DMS53 treated with DMSO at 0.1 percent for 48 hours (cell line): Measurements from ENCODE around the gene PRKAG2.

ENCODE experiments used
- DNase-seq: peaks from one replicate; lab custom pipeline; 2025; ENCODE audit not compliant: unreplicated experiment; lab: John Stamatoyannopoulos, UW

Gene PRKAG2

GRCh38 chr7:151572136-151572535, 304.8 kb downstream of the PRKAG2 start:
- DNase-seq, result no peak

DNA sequence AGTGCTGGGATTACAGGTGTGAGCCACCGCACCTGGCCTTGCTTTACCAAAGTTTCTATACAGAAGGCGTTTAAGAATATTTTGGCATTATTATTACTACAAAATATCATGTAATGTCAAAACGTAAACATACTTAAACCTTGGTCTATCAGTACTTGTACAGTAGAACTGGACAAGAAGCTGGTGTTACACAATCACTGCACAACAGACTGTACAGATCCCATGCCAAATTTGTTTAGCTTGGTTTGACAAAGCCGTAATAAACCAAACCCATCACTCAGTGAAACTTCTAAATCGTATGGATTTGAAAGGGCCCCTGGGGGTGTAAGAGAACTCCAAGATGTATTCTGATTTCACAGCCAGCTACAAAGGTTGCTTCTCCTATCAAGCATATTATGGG, 305.4 kb downstream of the PRKAG2 start:
- DNase-seq, result no peak

DNA sequence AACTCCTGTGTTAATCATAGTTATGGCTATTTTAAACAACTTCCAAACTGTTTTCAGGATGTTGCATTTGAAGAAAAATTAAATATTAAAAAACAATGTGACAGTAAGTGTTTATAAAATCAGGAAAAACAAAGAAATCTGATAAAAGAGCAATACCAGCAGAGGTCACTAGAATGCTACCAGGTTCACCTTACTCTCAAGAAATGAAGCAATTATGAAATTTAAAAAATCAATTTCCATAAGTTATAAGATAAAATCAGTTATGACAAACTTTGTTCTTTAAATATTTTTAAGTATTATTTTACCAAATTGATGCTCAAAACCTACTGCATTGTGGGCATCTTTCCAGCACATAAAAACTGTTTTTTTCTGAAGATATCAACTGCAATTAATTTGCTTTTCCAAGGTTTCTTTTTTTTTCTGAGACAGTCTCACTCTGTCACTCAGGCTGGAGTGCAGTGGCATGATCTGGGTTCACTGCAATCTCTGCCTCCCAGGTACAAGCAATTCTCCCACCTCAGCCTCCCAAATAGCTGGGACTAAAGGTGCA, 306.5 kb downstream of the PRKAG2 start:
- peak; percentile 16 for DNase-seq

DNA sequence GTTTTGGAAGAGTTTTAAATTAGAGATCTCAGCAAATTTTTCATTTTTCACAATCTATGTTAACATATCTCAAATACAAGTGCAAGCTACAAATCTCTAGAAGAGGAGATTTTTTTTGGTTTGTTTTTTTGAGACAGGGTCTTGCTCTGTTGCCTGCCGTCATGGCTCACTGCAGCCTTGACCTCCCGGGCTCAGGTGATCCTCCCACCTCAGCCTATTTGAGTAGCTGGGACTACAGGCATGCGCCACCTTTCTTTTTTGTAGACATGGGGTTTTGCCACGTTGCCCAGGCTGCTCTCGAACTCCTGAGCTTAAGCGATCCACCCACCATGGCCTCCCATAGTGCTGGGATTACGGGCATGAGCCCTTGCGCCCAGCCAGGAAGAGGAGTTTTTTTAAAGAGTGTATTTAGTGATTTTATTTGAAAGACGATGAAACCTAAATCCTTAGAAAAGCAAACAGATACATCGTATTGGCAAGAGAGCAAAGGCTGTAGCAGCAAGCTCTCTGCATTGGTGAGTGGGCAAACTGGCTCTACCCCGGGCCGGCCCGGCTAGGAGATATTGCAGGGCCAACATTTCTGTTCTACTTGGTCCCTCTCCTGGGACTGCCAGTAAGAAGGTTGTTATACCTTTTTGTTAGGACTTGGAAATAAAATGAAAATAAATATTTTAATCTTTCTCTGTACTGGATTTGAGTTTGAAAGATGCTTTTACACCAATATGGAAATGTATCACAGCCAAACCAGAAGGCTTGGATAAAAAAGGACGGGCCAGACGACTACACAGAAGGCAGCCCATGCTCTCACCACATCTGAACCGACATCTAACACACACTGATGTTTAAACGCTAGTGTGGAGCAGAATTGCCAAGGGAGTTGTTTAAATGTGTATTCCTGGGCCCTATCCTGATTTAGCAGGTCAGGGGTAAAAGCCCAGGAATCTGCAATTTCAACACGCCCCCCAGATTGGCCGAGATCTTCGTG, 307.7 kb downstream of the PRKAG2 start:
- DNase-seq, result no peak

GRCh38 chr7:151566897-151567320, 310.0 kb downstream of the PRKAG2 start:
- DNase-seq, result no peak

GRCh38 chr7:151565541-151565940, 311.4 kb downstream of the PRKAG2 start:
- DNase-seq, result no peak

GRCh38 chr7:151560243-151560642, 316.7 kb downstream of the PRKAG2 start:
- DNase-seq, result no peak

GRCh38 chr7:151559557-151560183, 317.2 kb downstream of the PRKAG2 start:
- DNase-seq, result no peak

GRCh38 chr7:151558575-151558974, 318.3 kb downstream of the PRKAG2 start:
- no peak for DNase-seq

GRCh38 chr7:151556592-151556991, 320.3 kb downstream of the PRKAG2 start:
- DNase-seq, result no peak

DNA sequence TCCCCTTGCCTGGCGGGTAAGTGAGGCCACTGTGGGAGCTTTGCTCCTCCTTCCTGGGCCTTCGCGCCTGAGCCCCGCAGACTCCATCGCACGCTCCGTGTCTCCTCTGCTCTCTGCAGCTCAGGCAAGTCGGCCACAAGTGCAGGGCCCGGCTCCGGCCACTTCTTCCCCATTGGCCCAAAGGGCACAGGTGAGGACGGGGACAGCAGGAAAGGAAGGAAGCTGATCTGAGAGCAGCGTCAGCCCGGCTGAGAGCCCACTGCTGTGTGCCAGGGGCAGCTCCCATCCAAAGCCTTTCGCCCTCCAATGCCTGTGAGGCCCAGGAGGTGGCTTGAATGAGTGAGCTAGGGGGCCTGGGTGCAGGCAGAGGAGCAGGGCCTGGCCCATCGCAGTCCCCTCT, 323.6 kb downstream of the PRKAG2 start:
- peak; percentile 40 for DNase-seq

- peak; percentile 99 for DNase-seq
Observed at GRCh38 chr7:151552352-151553028, 324.4 kb downstream of the PRKAG2 start.

DNA sequence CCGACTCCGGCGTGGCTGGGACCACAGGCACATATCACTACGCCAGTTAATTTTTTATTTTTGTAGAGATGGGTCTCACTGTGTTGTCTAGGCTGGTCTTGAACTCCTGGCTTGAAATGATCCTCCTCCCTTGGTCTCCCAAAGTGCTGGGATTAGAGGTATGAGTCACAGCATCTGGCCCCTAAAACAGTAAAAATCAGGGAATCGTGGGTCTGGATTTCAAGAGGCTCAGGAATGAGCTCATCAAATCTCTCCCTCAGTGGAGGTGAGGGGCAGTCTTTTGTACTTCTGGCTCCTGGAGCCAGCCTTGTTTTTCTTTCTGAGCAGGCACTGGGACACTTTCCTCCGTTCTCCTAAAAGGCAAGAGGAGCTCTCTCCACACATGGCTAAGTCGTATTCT, 325.1 kb downstream of the PRKAG2 start:
- DNase-seq, result no peak

DNA sequence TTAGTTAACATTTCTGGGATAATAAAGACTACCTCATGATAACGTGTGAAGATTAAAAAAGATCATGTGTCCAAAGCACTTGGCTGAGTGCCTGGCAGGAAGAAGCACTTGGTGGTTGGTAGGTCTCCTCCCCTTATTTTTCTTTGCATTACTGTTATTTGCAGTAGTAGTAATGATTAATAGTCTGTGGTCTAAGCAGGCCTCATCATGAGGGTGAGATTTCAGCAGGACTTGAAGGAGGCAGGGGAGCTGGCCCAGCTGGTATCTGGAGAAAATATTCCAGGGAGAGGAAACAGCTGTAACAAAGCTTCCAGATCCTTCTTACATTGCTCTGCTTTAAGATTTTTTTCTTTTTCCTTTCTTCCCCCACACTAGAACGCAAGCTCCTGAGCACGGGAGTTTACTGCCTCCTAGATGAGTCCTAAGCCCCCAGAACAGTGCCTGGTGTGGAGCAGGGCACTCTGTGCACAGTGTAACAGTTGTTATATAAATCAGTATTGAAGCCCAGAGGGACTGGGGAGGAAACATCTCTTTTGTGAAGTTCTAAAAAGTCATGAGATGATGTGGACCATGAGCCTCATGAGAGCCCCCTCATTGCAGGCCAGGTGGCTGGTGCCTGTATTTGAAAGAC, 326.1 kb downstream of the PRKAG2 start:
- DNase-seq, result peak; percentile 95

DNA sequence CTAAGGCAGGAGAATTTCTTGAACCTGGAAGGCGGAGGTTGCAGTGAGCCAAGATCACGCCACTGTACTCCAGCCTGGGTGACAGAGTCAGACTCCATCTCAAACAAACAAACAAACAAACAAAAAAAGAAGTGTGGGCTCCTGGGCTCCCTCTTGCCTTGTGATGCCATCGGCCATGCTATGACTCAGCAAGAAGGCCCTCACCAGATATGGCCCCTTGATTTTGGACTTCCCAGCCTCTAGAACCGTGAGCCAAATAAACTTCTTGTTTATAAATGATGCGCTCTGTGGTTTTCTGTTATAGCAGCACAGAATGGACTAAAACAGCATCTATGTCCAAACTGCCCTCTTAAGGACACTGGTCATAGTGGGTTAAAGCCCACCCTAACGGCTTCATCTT, 327.3 kb downstream of the PRKAG2 start:
- DNase-seq, result no peak

- DNase-seq, result no peak
Observed at GRCh38 chr7:151549083-151549482, 327.8 kb downstream of the PRKAG2 start.

DNA sequence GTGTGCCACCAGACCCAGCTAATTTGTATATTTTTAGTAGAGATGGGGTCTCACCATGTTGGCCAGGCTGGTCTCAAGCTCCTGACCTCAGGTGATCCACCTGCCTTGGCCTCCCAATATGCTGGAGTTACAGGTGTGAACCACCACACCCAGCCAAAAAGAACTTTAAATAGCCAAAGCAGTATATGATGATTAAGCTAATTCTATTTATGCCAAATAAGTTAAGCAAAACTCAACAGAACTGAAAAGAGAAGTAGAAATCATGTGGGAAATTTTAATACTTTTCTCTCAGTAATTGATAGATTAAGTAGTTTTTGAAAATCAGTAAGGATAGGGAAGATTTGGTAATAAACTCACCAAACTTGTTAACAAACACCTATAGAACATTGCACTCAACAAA, 332.7 kb downstream of the PRKAG2 start:
- DNase-seq, result no peak

DNA sequence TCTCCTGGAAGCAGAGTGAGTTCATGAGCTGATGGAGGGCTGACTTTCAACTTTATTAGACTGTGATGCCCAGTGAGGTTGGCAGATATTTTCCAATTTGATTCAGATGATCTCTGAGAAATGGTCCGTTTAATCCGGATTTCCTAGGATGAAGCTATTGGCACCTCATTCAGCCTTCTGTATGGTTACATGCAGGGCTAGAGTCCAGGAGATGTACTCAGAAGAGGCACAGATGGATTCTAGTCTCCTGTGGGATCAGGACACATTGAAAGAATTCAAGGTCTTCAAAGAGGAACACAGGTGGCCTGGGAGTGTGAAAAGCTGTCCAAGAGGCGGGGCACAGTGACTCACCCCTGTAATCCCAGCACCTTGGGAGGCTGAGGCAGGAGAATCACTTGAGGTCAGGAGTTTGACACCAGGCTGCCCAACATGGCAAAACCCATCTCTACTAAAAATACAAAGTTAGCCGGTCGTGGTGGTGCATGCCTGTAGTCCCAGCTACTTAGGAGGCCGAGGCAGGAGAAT, 334.2 kb downstream of the PRKAG2 start:
- no peak for DNase-seq

DNA sequence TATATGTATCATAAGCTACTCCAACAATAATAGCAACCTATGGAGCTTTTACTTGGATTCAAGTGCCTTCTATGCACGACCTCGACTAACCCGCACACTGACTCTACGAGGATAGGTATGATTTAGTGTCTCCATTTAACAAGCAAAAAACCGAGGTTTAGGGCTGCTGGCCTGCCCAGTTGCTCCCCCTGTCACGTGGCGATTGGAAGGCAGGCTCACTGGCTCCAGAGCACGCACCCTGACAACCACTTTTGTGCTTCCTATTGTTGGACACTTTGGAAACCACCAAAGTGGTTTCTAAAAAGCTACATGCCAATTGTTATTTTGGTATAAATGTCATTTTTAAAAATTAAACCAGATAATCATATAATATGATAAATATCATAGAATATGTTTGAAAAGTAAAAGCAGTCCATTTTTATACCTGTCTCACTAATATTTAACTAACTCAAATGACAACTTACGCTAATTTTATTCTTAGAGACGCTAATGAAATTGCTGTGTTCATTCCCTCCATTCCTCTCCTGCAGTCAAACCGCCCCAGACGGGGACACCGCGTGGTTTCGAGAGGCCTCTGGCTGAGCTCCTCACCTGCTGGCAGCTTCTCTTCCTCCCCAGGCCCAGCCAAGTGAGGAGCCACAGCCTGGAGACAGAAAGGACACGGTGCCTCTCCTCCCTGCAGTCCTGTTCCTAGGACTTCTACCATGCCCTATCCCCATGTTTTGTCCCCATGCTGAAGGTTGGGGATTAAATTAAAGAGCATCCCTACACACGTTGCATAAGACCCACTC, 335.0 kb downstream of the PRKAG2 start:
- DNase-seq, result no peak

DNA sequence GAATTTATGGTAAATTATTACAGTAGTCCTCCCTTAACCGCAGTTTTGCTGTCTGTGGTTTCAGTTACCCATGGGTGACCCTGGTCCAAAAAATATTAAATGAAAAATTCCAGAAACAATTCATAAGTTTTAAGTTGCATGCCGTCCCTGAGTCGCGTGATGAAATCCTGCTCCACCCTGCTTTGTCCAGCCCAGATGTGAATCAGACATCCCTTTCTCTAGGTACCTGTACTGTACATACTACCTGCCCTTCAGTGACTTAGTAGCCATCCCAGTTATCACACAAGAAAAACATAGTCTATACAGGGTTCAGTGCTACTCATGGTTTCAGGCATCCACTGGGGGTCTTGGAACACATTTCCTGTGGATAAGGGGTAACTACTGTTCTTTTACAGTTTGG, 336.8 kb downstream of the PRKAG2 start:
- no peak for DNase-seq
